Occipital lobe (tissue), 2 donors: Measurements from ENCODE around the gene PHF12. TPM values are rescaled to one million over a fixed set of nuclear protein-coding genes. Genes with fewer than 3 reads are reported as not detected.
A peak's percentile ranks its signal among the peaks of the same experiment; 100 is the strongest.

Source experiments
- DNase-seq: peaks from one replicate; lab custom pipeline; 2025; lab: John Stamatoyannopoulos, UW
- total RNA-seq: library from RNA; depleted of rRNA; stranded (reverse); fragments of >200 nt; gene quantifications from one replicate; pipeline ENCODE4 v1.2.3, GENCODE V29; 2014

PHF12 gene
- total RNA-seq, 1 donor from 2014 or later: 44.8 TPM

DNA sequence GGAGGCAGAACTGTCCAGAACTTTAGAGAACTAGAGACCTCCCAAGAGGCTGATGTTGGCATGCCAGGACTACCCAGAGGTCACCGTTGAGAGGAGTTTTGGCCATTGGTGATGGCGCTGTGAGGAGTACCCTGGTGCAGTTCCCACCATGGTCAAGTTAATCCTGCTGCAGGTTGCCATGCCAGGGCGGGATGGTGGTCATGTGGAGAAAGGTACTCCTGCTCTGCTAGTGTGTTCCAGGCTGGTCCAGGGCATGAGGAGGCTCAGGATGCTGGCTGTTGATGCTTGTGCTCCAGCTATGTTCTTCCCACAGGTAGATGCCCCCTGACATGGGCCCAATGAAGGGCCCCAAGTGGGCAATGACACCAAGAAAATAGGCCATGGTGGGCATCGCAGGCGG lies 4.1 kb upstream of the PHF12 start:
- DNase-seq: no peak

DNA sequence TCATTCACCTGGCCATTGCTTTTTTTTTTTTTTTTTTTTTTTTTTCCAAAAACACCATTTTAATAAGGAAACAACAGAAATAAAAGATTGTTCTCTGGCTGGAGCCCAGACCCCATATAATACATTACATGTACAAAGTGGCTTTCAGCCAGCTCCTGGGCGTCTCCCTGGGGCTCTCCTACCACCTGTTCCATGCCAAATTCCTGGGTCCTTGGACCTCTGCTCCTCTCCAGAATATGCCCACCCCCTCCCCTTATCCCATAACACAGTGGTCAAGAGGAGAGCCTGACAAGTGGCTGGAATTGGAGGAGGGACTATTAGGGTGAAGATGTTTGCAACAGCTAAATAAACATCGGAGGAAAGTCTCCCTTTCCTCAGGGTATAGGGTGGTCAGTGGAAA lies 3.6 kb upstream of the PHF12 start:
- no peak for DNase-seq

DNA sequence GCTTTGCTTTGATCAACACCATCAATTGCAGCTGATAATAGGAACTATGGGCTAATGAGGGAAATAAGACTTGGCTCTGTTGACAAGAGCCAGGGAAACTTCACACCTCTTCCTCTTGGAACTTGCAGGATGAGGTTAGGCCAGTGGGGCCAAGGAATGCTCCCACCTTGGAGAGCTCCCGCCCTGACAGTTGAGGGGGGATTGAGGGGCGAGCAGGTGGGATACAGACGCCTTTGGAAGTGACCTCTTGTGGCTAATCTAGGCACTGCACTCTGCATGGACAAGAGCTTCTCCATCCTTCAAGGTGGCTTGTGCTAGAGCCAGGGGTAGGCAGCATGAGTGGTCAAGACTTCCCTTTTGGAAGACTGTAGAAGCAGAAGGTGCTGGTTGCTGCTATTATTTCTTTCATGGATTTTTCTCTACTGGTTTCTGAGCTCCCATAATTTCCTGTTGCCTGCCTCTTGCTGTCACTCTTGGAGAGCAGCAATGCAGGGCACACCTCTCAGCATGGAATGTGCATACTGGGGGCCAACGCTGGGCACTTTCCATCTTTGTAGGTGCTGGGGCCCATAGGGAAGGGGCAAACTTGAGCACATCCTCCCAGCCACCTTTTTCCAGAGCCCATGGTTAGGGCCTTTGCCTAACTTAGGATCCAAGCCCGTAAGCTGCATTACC lies 2.3 kb upstream of the PHF12 start:
- DNase-seq: no peak

DNA sequence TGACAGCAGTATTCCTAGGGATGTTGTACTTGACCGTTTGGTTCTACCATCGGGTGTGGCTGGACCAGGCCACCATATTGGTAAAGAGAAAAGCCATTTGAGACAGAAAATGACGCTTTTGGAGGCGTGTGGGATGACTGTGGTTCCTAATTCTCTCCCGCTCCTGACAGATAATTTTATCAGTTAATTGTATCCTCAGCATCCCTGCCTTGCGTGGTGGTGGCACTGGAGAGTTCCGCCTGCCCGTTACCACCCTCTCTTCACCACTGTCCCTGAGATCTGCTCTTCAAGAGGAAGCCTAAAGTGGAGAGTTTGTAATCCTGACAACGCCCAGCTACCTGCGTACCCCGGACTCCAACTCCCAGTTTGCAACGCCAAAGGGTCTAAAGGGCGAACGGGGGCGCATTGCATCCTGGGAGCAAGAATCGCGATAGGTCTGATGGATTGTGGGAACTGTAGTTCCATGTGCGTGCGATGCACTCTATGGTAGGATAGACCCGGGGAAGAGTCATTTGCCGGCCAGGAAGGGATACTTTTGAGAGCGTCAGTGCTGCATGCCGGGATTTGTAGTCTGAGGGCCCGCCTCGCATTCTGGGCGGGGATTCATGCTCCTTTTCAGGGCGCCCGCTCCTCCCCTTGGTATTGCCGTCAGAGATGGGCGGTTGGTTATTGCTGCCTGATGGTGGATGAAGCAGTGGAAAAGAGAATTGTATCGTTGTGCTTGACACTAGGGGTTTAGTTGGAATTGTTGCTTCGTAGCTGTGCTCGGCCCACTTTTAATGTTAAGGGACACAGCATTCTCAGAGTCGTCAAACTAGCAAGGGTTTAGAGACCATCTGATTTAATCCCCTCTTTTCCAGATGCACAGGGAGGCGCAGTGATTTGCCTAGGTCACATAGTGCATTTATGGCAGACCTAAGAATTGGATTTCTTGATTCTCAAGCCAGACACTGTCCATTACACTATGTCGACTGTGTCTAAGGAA lies 965 bp upstream of the PHF12 start:
- peak; percentile 98 for DNase-seq

DNA sequence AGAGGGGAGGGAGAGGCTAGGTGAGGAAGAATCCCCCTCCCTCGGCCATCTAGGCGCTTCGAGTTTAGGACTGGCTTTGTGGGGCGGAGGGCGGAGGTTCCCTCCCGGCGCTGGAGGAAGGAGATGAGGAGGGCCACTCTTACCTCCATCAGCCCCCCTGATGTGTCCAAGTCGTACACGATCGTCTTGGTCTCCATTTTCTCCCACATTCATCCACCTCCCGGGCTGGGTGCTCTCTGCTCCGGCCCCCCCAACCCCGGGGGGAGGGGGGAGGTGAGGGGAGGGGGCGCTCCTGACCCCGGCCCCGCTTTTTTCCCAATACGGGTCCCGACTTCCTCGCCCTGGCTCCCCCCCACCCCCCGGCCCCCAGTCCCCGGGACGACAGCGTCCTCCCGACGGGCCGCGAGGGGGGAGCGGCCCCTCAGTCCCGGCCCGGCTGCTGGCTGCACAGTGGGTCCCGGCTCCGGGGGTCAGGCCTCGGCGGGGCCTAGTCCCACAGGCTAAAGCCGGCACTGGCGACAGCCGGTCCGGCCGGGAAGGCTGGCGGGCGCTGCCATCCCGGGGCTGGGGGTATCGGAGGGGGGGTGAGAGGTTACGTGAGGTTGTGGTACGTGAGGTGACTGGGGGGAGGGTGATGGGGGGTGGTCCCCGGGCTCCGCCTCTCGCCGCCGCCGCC lies 428 bp downstream of the PHF12 start:
- no peak for DNase-seq

DNA sequence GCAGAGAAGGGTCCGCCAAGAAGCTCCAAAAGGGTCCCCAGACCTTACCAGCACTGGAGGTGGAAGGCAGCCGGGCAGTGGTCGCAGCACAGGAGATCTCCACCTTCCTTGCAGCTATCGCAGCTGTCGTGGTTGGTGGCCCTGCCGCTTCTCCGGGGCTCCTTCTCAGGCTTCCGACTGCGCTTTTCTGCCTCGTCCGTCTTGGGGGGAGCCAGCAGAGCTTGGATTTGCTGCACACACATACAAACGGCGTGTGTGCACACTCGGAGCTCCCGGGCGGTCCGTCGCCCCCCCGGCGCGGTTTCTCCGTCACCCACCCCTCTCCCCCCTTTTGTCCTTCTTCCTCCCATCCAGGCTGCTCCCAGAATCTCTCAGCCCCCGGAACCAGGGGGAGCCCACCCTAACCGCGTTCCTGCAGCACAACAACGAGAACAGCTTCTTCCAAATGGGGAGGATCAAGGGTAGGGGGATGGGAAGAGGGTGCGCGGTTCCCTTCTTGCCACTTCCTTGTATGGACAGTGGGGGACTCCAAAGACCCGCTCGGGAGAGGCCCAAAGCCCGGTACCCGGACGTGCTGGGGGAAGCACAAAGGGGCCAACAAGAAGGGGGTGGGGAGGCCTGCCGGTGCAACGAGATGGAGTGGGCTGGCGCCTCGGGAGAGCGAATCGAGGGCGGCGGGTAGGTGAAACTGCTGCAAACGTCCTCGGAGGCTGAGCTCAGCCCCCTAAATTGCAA lies 1.1 kb downstream of the PHF12 start:
- peak; percentile 47 for DNase-seq

DNA sequence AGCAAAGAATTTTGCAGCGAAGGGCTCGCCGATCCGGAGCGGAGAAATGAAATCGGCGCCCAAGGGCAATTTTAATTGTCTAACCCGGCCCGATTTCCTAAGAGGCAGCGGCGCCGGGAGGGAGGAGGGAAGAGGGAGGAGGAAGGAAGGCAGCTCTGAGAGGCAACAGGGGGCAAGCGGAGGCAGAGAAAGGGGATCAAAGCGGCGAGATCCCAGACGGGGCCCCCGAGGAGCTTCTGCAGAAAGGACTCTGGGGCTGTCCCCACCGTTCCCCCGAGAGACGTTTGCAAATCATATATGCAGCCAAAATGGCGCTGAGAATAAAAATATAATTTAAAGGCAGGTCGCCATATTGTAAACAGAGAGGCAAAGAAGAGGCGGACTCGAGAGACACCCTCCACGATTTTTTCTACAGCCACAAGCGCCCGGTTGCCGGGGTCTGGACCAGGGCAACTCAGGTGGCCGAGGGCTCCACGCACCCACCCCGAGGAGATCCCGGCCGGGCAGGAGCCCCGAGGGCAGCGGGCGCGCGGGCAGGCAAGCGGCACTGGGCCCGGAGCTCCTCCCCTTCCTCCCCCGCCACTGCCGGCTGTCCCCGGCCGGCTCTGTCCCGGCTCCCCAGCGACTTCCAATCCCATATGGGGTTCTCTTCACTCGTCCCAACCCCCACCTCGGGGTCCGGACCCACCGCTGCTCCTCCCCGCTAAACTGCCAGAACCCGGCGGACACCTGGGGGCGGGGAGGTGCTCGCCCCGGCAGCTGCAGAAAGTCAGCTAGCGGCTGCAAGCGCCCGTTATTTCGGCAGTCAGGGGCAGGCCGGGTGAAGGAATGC lies 1.9 kb downstream of the PHF12 start:
- DNase-seq: peak; percentile 63

DNA sequence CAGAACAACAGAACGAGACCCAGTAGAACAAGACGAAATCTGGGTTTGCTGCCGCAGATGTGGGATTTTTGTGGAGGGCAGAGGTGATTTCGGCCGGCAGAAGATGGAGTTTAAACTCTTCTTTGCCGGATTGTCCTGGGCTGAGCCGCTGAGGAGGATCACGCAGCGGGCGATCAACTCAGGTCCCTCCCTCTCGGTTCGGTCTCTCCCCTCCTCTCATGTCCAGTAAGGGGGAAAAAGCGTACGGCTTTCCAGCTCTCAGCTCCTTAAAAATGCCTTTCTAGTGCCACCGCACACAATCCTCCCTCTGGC lies 2.5 kb downstream of the PHF12 start:
- no peak for DNase-seq

DNA sequence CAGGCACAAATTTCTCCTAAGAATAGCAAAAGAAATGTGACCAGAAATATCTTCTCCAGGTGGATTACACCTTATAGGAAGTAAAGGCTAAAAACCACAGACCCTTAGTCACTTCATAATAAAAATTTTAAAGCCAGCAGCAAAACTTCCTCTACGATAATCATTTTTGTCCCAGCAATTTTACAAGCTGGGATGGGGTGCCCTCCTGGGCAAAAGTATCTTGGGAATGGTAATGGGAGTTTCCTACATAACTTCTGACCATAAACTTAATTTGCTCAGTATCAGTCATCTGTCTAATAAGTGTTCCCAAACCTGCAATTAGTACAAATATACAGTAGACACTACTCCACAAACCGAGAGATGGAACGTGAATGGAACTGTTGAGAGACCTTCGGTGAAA lies 3.0 kb downstream of the PHF12 start:
- DNase-seq: no peak

DNA sequence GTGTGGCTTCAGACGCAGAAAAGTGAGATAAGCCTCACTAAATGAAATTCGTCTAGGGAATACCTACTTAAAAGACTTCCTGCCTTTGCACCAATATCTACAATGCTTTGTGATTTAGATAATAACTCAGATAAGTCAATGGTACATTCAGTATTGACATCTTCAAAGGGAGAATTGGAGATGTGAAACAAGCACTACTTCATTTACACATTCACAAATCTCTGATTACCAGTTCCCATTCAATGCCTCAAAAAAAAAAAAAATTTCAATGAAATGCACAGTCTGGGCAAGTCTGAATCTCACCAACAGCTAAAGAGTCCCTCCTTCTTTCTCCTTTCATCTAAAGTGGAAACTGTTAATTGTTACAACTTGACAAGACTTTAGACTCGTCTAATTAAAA lies 3.7 kb downstream of the PHF12 start:
- DNase-seq: no peak

DNA sequence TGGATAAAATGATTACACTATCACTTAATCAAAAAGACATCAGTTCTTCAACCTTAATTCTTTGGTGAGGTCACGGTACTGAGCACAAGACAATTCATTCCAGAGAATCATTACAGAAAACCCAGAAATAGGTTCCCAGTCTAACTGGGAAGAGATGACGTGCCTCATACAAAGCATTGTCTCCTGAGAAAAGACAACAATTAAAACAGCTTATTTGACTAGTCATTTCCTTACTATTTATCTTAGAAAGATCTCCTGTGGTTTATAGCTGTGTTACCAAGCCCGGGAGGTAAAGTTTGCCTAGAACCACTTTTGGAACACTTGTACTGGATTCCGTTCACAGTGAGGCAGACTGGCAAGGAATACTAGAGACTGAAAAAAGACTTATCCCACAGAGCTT lies 5.1 kb downstream of the PHF12 start:
- DNase-seq: no peak

DNA sequence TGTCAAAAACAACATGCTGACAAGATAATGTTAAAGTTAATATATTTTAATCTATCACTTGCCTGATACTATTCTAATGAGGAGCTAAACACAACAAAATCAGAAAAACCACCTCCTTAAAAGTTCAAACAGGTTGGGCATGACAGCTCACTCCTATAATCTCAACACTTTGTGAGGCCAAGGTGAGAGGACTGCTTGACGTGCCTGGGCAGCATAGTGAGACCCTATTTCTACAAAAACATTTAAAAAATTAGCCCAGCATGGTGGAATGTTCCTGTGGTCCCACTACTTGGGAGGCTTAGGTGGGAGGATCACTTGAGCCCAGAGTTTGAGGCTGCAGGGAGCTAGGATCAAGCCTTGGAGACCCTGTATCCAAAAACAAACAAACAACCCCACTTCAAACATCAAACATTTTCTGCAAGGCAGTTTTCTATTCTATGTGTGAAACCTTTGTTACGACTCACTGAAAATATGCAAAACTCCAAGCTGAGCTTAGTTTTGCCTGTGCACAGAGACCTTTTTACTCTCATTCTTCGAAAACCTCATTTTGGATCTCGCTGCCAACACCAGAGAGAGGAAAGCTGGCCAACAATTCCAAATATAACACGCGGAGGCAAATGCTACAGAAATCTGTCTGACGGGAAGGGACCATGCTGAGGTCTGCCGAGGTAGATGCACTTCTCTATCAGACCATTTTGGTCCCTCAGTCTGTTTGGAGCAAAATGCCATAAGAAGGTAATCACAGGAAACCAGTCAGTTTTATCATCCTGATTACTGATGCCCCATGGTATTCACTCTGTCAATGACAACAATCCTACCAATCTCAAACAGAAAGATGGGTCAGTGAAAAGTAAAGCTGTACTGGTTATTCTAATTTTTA lies 6.2 kb downstream of the PHF12 start:
- no peak for DNase-seq

DNA sequence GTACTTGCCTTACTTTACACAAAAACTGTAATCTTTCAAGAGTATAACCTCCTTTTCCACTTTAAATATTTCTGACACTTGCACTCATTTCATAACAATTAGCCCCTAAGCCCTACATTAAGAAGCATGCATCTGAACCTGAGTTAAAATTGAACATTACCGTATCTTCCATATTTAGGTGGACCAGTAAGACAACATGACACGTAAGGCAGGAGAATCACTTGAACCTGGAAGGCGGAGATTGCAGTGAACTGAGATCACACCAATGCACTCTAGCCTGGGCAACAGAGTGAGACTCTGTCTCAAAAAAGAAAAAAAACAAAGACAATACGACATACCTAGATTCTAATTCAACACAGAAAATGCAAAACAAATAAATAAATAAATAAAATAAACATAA lies 7.0 kb downstream of the PHF12 start:
- no peak for DNase-seq

DNA sequence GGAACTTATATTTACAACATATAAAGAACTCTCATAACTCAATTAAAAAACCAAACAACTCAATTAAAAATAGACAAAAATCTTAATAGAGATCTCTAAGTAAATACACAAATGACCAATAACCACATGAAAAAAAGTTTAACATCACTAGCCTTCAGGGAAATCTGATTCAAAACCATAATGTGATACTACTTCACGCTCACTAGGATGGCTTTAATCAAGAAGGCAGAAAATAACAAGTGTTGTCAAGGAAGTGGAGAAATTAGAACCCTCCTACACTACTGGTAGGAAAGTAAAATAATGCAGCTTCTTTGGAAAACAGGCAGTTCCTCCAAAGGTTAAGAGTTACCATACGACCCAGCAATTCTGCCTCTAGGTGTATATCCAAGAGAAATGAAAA lies 8.4 kb downstream of the PHF12 start:
- DNase-seq: no peak

DNA sequence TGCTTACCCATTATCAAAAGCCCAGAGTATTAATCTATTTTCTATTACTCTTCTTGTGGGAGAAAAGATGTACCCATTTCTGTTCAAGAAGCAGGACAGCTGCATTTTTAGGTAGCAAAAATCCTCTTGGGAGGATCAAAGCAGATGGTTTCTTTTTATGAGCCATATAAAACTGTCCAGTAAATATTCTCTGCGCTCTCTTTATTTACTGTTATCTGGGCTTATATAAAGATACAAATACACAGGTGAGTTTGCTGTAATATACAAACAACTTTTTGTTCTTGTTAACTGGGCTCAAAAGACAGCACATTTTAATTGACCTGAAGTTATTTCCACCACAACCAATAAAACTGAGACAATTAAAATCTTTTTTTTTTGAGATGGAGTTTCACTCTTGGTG lies 10.1 kb downstream of the PHF12 start:
- no peak for DNase-seq

DNA sequence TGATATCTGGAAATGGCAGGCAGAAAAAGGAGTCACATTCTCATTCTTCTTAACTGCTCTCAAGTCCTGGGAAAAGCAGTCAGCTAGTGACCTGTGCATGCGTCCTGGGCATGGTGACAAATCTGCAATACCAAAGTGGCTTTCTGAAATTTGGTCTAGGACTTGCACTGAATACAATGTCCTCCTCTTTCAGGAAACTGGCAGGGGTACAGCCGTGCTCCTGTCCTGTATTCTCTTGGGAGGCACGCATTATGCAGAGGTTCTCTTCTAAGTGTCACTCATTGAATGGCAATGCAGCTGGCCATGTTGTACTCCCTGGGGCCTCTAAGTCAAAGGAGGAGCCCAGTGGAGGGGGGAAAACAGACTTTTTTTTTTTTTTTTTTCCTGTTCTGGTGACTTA lies 10.6 kb downstream of the PHF12 start:
- no peak for DNase-seq

DNA sequence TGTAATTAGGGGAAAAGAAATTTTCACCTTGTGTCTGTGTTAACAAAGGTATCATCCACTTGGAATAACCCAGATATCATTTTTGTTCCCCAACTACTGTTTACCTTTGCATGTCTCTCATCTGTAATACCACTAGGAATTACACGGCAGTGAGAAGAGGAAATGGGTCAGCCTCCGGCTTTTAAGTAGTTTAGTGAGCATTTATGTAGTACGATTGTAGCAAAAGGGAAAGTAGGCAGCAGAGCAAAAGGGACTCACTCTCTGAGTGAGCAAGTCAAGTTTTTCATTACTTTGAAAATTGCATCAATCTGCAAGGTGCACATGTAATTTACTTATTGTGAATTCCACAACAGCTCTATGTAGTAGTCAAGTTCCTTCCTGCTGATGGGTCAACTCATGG lies 11.2 kb downstream of the PHF12 start:
- no peak for DNase-seq

DNA sequence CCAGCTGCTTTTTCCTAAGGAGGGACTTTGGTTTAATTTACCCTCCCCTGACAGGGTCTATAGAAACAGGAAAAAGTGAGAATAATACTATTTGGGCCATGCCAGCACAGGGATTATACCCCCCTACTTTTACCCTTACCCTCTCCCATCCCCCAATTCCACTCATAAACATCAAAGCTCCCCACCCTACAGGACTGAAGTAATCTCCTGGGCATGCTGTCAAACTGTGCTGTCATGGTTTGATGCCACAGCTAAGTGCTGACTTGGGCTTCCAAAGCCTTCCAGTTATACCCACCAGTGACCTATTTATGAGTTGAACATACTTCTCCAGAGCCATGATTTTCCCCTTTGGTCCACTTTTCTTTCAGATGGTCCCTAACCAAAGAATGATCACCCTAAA lies 12.8 kb downstream of the PHF12 start:
- DNase-seq: no peak

DNA sequence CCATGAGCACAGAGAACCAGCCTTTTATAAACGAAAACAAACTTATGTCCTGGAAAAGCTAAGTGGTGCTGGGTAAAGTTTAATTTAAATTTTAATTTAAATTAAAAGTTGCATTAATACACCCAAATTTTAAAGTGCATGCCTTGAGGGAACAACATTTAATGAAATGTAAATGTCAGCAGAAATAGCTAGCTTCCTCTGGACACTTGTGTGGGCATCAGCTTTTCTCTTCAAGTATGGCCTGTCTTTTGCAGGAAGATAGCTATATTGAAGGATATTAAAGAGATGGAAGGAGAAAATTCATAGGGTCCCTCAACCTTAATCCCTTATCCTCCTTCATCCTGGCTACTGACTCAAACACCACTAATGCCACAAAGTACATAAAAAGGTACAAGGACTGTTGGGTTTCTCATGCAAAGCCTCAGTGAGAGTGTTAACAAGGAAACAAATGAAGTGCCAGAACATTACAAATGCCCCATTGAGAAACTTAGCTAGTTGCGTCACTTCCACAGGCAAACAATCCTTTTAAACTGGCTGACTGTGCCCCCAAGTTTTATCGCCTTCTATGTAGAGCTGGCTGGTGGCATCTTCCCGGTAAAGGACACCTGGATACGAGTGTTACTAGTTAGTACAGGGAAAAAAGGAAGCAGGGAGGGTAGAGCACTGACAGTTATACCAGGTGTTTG lies 14.1 kb downstream of the PHF12 start:
- no peak for DNase-seq
